Endothelial cell (in vitro differentiated cells): ENCODE data around the gene SLC15A5. TPM values are rescaled to one million over a fixed set of nuclear protein-coding genes. Genes with fewer than 3 reads are reported as not detected.

ENCODE experiments used
- DNase-seq: peaks from one replicate; pipeline ENCODE4 v3.0.0; 2021; ENCODE audit warnings: low spot score
- H3K27ac Mint-ChIP-seq: one replicate; pipeline ENCODE4 v1.8.0; 2021; ENCODE audit warnings: mixed read lengths, inconsistent platforms; ENCODE audit not compliant: unreplicated experiment
- H3K27me3 Mint-ChIP-seq: one replicate; pipeline ENCODE4 v1.8.0; 2021; ENCODE audit warnings: mild to moderate bottlenecking, moderate library complexity, mixed read lengths, inconsistent platforms; ENCODE audit not compliant: unreplicated experiment
- H3K36me3 Mint-ChIP-seq: one replicate; pipeline ENCODE4 v1.8.0; 2021; ENCODE audit warnings: mild to moderate bottlenecking, low read depth, mixed read lengths, inconsistent platforms; ENCODE audit not compliant: unreplicated experiment
- H3K4me1 Mint-ChIP-seq: one replicate; pipeline ENCODE4 v1.8.0; 2021; ENCODE audit warnings: mild to moderate bottlenecking, mixed read lengths, inconsistent platforms; ENCODE audit not compliant: unreplicated experiment
- H3K4me3 Mint-ChIP-seq: one replicate; pipeline ENCODE4 v1.8.0; 2021; ENCODE audit warnings: mild to moderate bottlenecking, mixed read lengths, inconsistent platforms; ENCODE audit not compliant: unreplicated experiment
- H3K9me3 Mint-ChIP-seq: one replicate; pipeline ENCODE4 v1.8.0; 2021; ENCODE audit warnings: mixed read lengths, inconsistent platforms; ENCODE audit not compliant: unreplicated experiment
- total RNA-seq: library from RNA; stranded (reverse); fragmentation: NEBNext Ultra II Directional; extraction: Animal tissue kit (Norgen Biotek cat#: 25700); gene quantifications from one replicate; pipeline ENCODE4 v1.2.1, GENCODE V29; 2021; ENCODE audit not compliant: unreplicated experiment
- TF ChIP-seq, protein P1 (sequence below): fragments of 200-600 bp; sonication (generic); IDR thresholded peaks from one replicate; pipeline ENCODE4 v1.5.0; 2021; ENCODE audit warnings: antibody characterized with exemption; ENCODE audit not compliant: unreplicated experiment

SLC15A5 gene
- total RNA-seq, 1 donor from 2014 or later = not detected

DNA sequence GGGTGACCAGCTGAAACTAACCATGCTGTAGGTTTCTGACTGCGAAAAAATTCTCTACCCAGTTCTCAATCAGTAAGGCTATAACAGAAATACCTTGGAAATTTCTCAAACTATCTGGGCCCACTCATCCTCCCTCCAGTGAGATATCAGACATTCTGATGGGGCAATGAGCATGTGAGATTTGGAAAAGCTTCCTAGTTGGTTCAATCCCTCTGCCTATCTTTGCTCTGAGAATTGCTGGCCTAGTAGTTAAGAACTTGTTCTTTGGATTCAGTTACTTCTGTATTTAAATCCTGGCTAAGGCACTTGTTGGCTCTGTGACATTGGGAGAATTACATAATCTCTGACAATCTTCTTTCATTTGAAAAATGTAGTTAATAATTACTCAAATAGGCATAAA is 119.4 kb downstream of the SLC15A5 start:
- Mint-ChIP-seq H3K4me1 (no peaks in the 10 kb centered on the region), H3K27me3 (peaks cover 2% of the 10 kb centered on the region), H3K27ac (no peak overlapping the region), H3K9me3 (no peaks in the 10 kb centered on the region), H3K4me3 (no peak overlapping the region), H3K36me3 (no peaks in the 10 kb centered on the region)
- no peak for DNase-seq
- TF ChIP-seq, protein P1, sequence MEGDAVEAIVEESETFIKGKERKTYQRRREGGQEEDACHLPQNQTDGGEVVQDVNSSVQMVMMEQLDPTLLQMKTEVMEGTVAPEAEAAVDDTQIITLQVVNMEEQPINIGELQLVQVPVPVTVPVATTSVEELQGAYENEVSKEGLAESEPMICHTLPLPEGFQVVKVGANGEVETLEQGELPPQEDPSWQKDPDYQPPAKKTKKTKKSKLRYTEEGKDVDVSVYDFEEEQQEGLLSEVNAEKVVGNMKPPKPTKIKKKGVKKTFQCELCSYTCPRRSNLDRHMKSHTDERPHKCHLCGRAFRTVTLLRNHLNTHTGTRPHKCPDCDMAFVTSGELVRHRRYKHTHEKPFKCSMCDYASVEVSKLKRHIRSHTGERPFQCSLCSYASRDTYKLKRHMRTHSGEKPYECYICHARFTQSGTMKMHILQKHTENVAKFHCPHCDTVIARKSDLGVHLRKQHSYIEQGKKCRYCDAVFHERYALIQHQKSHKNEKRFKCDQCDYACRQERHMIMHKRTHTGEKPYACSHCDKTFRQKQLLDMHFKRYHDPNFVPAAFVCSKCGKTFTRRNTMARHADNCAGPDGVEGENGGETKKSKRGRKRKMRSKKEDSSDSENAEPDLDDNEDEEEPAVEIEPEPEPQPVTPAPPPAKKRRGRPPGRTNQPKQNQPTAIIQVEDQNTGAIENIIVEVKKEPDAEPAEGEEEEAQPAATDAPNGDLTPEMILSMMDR = no peak

DNA sequence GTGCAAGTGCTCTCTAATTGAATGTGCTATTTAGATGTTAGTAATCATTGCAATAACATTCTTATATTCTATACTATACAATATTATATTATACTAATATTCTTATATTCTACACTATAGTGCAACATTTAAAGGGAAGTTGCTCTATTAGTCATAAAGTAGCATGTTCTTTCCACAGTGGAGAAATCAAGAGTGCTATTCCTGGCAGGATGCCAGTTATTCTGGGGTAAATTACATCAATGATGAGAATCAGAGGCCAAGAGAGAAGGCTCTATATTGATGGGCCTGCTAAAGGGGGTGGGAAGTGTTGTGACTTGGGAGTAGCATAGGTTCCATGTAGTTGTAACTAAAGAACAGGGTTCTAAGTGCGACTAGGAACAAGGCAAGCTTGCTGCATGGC is 121.5 kb downstream of the SLC15A5 start:
- H3K4me1 Mint-ChIP-seq = no peaks in the 10 kb centered on the region
- H3K4me3 Mint-ChIP-seq = no peak overlapping the region
- H3K27ac Mint-ChIP-seq = no peak overlapping the region
- no peaks in the 10 kb centered on the region for H3K36me3 Mint-ChIP-seq
- TF ChIP-seq, protein P1 = no peak
- H3K9me3 Mint-ChIP-seq = no peaks in the 10 kb centered on the region
- H3K27me3 Mint-ChIP-seq = peaks cover 2% of the 10 kb centered on the region
- DNase-seq = no peak

DNA sequence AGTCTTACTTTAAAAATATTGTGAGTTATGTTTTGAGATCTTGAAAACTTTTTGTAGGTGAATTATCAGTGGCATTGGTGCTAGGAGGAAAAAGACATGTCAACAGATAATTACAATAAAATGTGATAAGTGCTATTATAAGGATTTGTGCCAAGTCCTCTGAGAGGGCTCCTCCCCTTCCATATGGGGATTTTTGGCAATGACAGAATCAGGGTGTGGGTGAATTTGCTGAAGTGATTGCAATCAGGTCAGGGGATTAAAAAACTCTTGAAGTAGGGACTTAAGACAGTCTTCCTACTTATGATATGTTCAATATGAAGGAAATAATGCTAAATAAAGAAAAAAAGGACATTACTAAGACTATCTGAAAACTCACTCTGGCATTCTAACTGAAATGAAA is 122.5 kb downstream of the SLC15A5 start:
- no peak overlapping the region for H3K27ac Mint-ChIP-seq
- peaks cover 2% of the 10 kb centered on the region for H3K27me3 Mint-ChIP-seq
- H3K9me3 Mint-ChIP-seq = no peaks in the 10 kb centered on the region
- no peak for DNase-seq
- TF ChIP-seq, protein P1 = no peak
- H3K4me1 Mint-ChIP-seq = no peaks in the 10 kb centered on the region
- no peaks in the 10 kb centered on the region for H3K36me3 Mint-ChIP-seq
- no peak overlapping the region for H3K4me3 Mint-ChIP-seq

DNA sequence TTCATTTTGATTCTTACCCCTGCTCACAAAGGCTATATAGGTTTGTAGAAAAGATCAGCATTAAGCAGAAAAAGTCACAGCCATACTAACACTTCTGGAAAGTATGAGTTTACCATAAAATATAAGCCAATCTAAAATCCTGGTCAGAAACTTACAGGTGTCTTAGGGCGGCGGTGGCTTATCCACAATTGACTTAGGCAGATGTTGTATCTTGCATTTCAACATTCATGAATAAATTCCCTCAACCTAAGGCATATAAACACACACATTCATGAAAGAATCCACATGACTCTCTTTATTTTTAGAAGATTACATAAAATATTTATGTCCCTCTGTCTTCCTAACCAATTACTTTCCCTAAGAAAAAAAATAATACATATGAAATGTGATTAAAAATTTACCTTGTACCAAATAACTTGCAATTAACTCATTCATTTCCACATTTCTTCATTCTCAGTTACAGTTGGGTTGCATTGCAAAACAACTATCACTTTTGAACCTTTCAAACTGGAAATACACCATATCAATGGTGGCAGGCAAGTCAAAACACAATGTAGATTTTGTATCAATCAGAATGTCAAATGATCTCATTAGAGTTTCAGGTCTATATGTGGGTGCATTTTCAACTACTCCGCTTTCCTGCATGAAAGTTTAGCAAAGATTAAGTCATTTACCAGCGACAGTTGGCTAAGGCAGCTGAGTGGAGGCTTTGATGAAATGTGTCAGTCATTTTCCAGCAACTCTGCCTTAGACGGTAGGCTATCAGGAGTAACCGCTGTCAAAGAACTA is 124.4 kb downstream of the SLC15A5 start:
- Mint-ChIP-seq H3K9me3 (no peaks in the 10 kb centered on the region), H3K4me1 (no peaks in the 10 kb centered on the region), H3K4me3 (no peak overlapping the region), H3K27ac (no peak overlapping the region), H3K36me3 (no peaks in the 10 kb centered on the region), H3K27me3 (peaks cover 2% of the 10 kb centered on the region)
- DNase-seq = no peak
- TF ChIP-seq, protein P1 = no peak

DNA sequence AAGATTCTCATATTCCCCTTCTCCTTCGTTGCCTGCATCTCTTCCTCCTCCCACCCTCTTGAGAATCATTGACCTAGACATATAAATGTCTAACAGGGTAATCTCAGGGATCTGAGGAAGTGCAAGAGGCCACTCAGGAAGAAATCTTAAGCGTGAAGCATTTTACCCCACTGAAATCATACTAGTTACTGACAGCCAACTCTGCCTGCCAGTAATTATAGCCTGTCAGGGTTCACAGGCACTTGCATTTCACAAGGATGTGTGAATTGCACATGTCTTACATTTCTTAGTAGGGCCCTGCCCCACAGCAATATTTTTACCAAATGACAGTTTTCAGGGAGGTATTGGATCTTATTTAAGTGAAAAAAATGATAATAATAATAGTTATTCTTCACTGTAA is 127.2 kb downstream of the SLC15A5 start:
- Mint-ChIP-seq H3K4me3 (no peak overlapping the region), H3K36me3 (no peaks in the 10 kb centered on the region), H3K27me3 (no peaks in the 10 kb centered on the region), H3K4me1 (no peaks in the 10 kb centered on the region), H3K9me3 (no peaks in the 10 kb centered on the region), H3K27ac (no peak overlapping the region)
- TF ChIP-seq, protein P1 = no peak
- no peak for DNase-seq
